HAP-1 (cell line): ENCODE measurements around the gene PSORS1C1.
"Not testable (repeated sequence)": the region's sequence is repeated elsewhere in the genome, so short reads cannot be mapped to it uniquely, and the experiment has no call there.

ENCODE experiments used
- DNase-seq, 2 experiments: peaks; one replicate each; pipeline ENCODE4 v3.0.0-alpha.2; 2016 to 2020; ENCODE audit warnings: low spot score in 2 of 2
- H3K27me3 ChIP-seq: fragments of 250-450 bp; sonication (Bioruptor Pico); 2 replicates; pipeline ENCODE4 v1.5.1; 2020; ENCODE audit warnings: low read depth, mild to moderate bottlenecking, moderate library complexity
- H3K36me3 ChIP-seq: fragments of 250-450 bp; sonication (Bioruptor Pico); replicated peaks from 2 replicates; pipeline ENCODE4 v1.5.1; 2020; ENCODE audit warnings: mild to moderate bottlenecking
- H3K4me1 ChIP-seq: fragments of 250-450 bp; sonication (Bioruptor Pico); 2 replicates; pipeline ENCODE4 v1.5.1; 2020; ENCODE audit warnings: mild to moderate bottlenecking
- H3K4me3 ChIP-seq: fragments of 250-450 bp; sonication (Bioruptor Pico); 2 replicates; pipeline ENCODE4 v1.5.1; 2020; ENCODE audit warnings: mild to moderate bottlenecking, moderate library complexity
- H3K9me3 ChIP-seq: fragments of 250-450 bp; sonication (Bioruptor Pico); 2 replicates; pipeline ENCODE4 v1.5.1; 2020; ENCODE audit warnings: mild to moderate bottlenecking, moderate library complexity
- in situ Hi-C: fragments of 300-500 bp; cut with MboI; formaldehyde crosslinking; loops from 3 replicates; pipeline ENCODE4 v1.14.3; 2020; ENCODE audit warnings: low sequenced_read_pairs, inconsistent platforms, mixed read lengths

PSORS1C1 gene

DNA sequence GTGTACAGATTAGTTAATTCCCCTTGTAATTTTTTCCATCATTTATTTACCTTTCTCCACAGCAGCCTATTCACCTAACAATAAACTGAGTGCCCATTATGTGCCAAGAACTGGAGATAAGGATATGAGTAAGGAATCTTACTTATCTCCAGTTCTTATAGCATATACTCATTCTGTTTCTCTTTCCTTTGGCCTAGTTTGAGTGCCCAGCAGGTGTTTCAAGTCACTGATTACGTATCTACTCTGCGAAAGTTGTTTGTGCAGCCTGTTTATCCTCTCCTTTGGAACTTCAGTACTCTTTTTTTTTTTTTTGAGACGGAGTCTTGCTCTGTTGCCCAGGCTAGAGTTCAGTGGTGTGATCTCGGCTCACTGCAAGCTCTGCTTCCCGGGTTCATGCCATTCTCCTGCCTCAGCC lies 73.2 kb downstream of the PSORS1C1 start:
- DNase-seq, result no peak
- in situ Hi-C loops, result no loop called here
- no peak overlapping the region for H3K4me3 ChIP-seq

DNA sequence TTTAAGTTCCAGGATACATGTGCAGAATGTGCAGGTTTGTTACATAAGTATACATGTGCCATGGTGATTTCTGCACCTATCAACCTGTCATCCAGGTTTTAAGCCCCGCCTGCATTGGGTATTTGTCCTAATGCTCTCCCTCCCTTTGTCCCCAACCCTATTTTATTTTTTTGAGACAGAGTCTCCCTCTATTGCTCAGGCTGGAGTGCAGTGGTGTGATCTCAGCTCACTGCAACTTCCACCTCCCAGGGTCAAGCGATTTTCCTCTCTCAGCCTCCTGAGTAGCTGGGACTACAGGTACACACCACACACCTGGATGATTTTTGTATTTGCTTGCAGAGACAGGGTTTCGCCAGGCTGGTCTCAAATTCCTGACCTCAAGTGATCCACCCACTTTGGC lies 74.6 kb downstream of the PSORS1C1 start:
- H3K9me3 ChIP-seq, H3K27me3 ChIP-seq, DNase-seq, H3K36me3 ChIP-seq, H3K4me3 ChIP-seq, in situ Hi-C loops, H3K4me1 ChIP-seq: not testable (repeated sequence)

More for the DNA sequence above, 73.2 kb downstream of the PSORS1C1 start:
- Histone ChIP-seq H3K27me3 (no peaks in the 10 kb centered on the region), H3K36me3 (no peaks in the 10 kb centered on the region), H3K4me1 (no peaks in the 10 kb centered on the region), H3K9me3 (no peaks in the 10 kb centered on the region)
